ENCODE results near the gene ADGRG6.
"Not testable (repeated sequence)": the region's sequence is repeated elsewhere in the genome, so short reads cannot be mapped to it uniquely, and the experiment has no call there.

Gene ADGRG6

DNA sequence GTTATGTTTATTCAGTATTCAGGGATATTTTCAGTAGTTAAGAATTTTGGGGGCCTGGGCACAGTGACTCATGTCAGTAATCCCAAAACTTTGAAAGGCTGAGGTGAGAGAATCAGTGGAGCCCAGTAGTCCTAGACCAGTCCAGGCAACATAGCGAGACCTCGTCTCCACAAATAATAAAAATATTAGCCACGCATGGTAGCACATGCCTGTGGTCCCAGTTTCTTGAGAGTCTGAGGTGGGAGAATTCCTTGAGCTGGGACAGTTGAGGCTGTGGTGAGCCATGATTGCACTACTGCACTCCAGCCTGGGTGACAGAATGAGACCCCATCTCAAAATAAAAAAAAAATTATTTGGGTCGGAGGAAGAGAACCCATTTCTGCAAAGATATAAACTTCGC, 20.3 kb downstream of the ADGRG6 start:
- no peak for DNase-seq (ENCODE audit: low spot score)

DNA sequence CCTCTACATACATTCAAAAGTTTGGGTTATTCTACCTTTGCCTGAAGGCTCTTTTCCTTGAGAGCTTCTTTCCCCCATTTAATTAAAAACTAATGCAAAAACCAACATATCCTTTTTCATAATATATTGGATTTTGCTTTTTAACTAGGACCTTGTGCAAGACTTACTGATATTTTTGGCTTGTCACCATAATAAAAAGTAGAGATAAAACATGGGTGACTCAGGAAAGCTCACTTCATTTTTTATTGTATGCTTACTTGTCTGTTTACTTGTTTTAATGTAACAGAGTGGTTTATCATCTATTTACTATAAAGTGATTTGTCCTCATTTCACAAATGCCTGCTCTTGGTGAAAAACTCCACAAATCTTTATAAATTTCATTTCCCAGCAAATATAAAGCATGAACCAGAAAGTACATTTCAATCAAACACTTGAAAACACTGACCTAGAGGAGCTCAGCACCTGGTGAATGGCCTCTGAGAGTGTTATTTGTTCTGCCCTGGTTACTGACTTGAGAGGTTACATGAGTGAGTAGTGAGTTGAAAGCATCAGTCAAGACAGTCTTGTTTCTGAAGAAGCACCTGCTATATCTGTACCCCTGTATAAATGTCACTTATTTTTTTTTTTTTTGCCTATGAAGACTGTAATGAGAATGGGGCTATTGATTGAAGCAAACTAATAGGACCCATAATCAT, 20.8 kb downstream of the ADGRG6 start:
- DNase-seq (ENCODE audit: low spot score): no peak

DNA sequence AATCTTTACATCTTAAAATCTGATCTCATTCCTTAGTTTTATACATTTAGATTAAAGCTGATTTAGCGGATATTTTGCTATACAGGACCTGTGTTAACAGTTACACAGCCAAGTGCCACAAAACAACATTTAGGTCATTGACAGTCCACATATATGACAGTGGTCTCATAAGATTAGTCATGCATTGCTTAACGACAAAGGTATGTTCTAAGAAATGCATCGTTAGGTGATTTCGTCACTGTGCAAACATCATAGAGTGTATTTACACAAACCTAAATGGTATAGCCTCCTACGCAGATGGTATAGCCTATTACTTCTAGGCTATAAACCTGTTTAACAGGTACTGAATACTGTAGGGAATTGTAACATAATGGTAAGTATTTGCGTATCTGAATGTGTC, 21.6 kb downstream of the ADGRG6 start:
- DNase-seq (ENCODE audit: low spot score): no peak

DNA sequence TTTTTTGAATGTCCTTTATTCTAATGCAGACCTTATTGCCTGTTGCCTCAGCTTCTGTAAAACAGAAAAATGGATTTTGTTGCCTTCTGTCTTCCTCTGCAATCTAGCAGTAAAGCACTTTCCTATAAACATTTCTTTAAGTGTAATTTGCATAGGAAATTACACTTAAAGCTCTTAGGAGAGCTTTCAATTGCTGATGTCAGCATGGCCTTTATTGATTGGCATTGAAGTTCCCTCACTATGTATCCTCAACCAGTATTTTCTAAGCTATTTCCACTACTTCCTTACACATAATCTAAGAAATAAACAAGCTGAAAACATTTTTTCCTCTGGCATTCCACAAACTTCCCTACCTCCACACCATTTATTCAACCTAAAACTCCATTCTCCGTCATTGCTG, 22.3 kb downstream of the ADGRG6 start:
- DNase-seq (ENCODE audit: low spot score): no peak

DNA sequence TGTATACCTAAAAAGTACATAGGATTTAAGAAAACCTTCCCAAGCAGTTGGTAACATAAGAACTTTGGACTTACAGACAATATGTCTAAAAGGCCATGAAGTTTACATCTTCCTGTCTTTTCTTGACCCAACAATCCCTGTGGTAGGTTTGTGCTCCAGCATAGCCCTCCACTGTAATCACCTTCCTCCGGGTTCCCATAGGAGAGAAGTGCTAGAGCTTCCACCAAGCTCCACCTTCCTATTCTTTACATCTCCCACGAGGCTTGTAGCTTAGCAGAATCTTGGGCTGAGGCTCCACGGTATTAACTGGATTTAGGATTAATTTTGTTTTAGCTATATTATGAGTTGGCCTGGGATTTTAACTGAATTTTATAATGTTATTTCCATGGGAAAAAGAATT, 23.3 kb downstream of the ADGRG6 start:
- no peak for DNase-seq (ENCODE audit: low spot score)

DNA sequence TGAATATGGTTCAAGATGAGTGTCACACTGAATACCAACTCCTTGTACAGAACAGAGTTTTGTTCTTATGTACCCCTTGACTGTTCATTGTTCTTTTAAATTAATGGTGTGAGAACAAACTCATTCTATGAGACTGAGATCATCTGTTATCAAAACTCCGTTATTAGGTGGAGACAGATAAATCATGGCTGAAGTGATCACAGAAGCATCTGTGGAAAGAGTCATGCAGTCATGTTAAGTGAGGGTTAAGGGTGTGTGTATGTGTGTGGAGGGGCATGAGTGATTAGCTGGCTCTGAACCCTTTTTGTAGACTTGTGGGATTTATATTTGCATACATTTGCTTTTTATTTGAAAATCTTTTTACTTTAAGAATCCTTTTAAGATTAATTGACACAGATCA, 24.7 kb downstream of the ADGRG6 start:
- DNase-seq (ENCODE audit: low spot score): no peak

DNA sequence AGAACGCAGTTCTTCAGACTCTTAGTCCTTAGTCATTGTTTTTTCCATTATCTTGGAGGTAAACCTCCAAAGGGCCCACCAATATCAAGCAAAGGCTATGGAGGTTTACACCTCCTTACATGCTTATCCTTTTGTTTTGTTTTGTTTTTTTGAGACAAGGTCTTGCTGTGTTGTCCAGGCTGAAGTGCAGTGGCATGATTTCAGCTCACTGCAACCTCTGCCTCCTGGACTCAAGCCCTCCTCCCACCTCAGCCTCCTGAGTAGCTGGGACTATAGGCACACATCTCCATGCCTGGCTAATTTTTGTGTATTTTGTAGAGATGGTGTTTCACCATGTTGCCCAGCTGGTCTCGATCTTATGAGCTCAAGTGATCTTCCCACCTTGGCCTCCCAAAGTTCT, 26.3 kb downstream of the ADGRG6 start:
- DNase-seq (ENCODE audit: low spot score): no peak

DNA sequence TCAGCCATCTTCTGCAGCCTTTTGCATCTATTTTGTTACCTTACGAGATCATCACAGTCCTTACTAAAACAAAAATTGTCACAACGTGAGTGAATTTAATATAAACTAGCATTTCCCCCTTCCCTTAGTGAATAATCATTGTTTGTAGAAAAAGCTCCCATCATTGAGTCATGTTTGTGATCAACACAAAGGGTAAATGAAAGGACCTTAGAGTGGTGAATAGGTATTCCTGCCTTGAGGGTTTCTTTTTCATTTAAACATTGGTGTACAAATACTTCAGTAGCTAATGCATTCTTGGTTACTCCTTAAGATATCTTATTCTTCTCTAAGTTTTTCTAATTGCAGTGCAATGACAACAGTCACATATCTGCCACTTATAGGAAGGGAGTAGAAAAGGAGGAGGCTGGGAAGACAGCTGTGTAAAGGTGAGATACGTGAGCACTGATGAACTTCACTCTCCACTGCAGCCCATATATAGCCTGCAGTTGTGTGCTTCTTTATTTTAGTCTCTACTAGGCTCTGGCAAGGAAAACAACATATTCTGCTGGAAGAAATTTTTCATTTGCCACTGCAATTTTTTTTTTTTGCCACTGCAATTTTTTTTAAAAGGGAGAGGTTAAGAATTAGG, 27.8 kb downstream of the ADGRG6 start:
- DNase-seq (ENCODE audit: low spot score): no peak

DNA sequence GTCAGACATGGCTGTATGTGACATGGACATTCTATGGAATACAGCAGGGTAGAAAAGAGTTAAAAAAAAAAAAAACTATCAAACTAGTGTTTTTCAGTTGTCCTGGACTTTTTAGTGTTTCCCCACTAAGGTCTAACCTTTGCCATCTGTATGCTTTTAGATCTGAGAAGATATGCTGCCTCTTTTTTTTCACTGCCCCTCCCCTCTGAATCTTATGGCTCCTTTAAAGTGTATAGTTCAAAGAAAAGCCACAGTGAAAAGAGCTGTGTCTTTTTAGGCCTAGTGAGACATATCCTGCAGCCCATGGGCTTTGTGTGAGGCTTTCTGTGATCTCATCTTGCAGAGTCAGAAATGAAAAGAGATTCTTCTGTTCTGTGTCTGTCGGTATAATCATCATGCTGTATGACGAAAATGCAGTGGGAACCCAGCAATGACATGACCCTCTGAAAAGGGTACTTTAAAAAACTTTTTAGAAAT, 29.3 kb downstream of the ADGRG6 start:
- DNase-seq (ENCODE audit: low spot score): no peak

DNA sequence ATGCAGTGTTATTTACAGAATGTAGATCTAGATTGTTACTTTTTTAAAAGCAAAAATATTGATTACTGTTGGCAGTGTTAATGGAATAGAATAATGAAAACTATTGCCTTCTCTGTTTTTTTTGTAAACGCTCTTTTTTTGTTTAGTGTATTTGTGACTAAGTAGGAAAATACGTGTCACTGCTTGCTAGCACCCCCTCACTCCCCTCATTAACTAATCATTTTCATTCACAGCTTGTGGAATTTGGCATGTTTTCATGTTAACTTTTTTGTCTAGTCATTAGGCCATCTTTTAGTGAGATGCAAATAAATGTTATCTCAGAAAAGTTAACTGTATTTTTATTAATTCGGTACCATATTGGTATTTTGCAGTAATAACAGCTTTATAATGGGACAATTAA, 29.8 kb downstream of the ADGRG6 start:
- no peak for DNase-seq (ENCODE audit: low spot score)

DNA sequence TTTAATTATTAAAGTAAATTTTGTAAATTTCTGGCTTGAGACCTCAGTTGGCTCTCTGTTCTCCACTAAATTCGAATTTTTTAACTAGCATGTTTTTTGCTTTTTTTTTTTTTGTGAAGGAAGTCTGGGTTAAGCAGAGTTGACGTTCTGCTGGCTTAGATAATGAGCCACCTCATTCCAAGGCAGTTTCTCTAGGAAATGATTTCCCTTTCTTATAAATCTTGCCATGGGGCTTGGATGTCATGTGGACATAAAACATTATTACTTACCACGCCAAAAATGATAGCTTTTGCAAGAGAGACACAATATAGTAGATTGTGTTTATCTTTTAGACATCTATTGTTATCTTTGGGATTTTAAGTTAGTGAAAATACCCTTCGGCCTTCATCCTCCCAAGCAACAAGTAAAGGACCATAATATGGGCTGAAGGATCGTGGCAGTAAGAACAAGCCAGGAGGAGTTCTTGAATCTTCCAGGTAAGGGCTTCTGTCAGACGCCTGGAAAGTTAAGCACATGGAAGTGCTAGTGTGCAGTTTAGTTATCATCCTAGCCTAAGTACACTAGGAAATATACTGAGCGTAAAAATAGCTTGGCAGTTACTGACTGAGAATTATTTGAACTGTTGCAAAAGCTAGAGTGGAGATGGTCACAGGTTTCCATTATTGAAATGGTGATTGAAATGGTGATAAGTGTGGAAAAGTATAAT, 30.7 kb downstream of the ADGRG6 start:
- no peak for DNase-seq (ENCODE audit: low spot score)

DNA sequence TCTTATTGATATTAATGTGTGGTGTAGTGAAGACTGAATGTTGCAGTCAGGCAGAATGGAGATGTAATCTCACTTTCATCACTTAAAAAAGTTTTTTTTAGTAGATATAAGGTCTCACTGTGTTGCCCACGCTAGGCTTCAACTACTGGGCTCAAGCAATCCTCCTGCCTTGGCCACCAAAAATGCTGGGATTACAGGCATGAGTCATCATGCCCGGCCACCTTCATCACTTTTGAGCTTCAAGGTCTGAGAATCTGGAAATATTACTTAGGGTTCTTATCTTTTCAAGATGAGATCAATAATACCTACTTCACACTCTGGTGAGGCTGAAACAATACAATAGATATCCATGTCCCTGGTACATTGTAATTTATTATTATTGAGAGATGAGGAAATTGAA, 31.6 kb downstream of the ADGRG6 start:
- DNase-seq (ENCODE audit: low spot score): no peak

DNA sequence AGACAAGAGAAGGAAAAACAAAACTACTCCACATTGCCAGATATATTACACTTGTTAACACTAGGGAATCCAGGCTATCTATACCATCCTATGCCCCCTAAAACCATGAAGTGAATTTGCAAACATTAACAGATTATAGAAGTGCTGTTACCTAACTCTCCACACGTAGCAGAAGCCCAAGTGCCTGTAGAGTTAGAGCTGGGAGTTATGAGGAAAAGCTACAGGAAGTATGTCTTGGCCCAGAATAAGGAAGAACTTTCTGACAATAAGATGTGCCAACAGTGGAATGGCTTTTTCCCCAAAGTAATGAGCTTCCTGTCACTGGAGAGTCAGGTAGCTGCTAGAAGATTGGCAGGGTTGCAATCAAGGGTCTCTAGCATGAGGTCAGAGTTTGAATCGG, 32.5 kb downstream of the ADGRG6 start:
- peak; percentile 14 for DNase-seq (ENCODE audit: low spot score)

DNA sequence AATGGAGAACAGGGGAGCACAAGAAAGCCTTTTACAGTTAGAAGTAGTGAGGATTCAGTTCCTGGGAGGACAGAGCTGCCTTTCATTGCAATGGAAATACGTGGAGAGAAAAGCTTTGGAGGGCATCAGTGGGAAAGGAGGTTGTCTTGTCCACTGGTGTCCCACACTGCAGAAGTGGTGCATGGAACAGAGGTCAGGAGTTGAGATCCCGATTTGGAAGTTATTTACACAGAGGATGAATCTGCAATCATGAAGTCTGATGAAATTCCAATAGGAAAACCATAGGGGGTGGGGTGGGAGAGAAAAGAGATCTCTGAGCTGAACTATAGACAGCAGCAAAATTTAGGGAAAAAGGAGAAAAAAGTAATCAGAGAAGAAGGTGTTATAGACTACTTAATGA, 33.6 kb downstream of the ADGRG6 start:
- DNase-seq (ENCODE audit: low spot score): no peak

DNA sequence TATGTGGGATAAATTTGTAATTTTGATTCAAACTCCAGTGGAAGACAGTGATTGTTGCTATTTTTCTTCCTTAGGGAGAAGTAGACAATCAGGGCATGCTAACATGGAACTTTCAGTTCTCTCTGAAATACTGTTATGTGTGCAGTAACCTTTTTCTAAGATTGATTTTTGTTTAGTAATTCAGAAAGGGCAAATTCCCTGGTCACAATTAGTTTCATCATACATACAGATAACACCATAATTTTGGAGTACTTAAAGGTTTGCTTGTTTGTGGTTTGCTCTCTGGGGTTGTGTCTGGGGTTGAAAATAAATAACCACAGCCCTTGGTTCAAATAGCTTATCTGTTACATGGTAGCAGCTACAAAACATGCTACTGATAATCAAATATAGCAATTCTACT, 34.4 kb downstream of the ADGRG6 start:
- no peak for DNase-seq (ENCODE audit: low spot score)

DNA sequence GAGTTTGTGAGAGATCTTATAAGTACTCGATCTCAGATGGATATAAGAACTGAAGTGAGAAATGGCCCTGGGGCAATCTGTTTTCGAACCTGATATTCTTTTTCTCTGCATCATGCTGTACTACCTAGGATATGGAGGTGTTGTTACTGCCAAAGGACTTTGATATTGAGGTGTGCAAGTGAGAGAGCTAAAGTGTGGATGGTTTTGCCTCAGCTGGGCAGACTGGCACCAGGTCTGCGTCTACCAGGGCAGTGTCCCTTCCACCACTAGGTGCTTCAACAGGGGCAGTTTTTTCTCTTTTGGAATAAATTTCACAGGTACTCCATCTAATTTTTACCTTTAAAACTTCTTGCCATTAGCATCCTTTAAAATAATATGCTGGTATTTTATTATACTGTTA, 35.0 kb downstream of the ADGRG6 start:
- DNase-seq (ENCODE audit: low spot score): no peak

DNA sequence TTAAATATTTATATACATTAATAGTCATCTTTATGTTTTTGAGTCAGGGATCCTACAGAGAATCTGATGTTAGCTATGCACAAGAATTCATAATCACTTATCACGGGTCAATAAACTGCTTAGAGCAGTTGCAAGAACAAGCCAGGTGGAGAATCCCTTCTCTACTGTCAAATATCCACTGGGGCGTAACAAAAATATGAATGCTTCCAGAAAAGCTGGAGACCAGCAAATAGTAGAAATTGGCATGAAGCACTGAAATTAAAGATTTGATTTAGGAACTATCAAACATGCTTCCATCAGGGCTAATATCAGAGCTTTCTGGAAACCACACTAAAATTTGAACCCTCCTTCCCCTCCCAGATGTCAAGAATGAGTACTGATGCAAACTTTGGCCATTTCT, 37.3 kb downstream of the ADGRG6 start:
- DNase-seq (ENCODE audit: low spot score): no peak

DNA sequence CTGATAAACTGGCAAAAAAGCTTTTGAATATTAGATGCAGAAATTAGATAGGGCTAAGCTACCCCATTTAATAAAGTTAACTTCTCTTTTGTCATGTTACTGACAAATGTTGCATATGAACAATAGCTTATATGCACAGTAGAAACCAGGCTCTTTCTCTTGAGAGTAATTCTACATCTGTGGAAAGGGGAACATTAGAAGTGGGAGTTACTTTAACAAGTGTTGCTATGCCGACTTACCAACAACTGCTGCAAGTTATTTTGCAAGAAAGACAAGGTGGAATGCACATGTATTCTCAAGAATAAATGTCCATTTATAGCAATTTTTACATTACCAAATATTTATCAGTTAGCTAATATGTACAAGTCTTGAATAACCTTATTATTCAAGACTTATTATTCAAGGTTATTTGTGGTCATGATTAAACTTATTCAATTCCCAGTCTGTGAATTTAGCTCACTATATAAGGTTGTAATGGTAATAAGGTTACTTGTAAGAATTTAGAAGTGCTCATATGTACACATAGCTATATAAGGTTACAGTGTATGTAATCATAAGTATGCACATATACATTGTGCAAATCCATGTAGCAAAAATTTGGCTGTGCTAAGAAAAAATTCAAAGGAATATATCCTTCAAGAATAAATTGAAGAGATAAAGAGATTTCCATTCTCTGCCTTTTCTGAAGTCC, 38.3 kb downstream of the ADGRG6 start:
- no peak for DNase-seq (ENCODE audit: low spot score)

DNA sequence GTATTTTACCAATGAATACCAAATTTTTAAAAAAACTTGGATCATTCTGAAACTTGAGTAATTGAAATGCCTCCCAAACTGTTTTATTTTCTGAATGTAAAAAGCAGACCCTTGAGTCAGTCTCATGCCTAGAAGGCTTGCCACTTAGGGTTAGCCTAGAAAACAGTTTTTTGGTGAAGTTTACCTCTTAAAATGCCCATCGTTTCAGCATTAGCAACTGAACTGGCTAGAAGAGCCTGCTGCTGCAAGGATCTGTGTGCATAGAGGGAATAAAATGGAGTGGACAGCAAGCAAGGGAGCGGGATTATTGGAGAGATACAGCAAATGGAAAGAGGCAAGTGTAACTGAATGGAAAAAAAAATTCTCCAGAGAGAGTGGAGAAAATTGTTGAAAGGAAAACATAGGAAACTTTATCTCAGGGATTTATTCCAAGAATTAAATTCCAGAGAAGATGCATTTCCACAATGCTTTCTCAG, 40.1 kb downstream of the ADGRG6 start:
- no peak for DNase-seq (ENCODE audit: low spot score)

DNA sequence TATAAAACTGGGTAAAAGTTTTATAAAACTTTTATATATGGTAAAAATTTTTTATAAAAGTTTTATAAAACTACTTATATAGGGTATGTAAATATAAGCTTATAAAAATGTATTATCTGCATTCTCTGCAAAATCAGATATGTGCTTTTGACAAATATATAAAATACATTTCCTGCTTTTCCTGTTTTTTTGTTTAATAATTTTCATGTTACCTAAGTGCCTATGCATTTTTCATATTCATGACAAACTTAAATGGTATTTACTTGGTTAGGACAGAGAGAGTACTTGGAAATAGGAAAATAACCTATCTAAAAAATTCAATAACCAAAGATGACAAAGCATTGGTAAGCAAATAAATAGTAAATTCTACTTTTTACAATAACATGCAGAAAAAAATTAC, 41.2 kb downstream of the ADGRG6 start:
- DNase-seq (ENCODE audit: low spot score): no peak

DNA sequence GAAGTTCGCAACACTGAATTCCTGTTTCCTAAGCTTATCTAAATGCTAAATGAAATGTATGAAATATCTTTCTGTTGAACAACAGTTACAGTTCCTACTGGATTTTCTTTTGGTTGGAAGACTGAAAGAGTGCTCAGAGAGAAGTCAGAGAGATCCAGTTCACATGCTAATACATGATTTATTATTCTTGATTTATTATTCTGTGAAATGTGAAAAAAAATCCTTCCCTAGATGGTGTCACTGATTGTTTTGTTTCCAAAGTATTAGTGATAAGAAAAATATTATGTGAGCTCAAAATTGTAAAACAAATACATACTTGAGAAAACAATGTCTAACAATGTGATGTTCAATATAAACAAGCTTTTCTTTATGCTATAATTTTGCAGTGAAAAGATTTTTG, 42.1 kb downstream of the ADGRG6 start:
- DNase-seq (ENCODE audit: low spot score): no peak

DNA sequence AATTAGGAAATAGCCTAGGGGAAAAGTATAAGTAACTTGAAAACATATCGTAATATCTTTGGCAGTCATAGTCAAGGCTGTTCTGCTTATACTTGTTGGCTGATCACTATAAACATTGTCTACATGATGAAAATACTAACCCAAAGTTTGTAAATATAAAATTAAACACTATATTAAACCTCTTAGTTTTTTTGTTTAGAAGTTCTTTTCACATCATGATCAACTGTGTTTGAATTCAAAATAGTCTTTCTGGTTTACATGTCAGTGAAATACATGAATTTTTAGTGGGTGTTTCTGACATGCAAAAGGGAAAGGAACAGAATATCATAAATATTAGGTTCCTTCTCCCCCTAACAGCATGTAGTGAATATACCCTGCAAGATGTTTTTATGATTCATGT, 43.5 kb downstream of the ADGRG6 start:
- DNase-seq (ENCODE audit: low spot score): no peak

DNA sequence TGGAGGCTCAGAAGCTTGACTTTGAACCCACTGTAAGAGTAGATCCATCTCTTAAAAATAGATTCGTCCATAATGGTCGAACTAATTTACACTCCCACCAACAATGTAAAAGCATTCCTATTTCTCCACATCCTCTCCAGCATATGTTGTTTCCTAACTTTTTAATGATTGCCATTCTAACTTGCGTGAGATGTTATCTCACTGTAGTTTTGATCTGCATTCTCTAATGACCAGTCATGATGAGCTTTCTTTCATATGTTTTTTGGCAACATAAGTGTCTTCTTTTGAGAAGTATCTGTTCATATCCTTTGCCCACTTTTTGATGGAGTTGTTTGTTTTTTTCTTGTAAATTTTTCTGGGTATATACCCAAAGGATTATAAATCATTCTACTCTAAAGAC, 44.4 kb downstream of the ADGRG6 start:
- DNase-seq (ENCODE audit: low spot score): not testable (repeated sequence)
